HepG2 (cell line): ENCODE measurements around the gene LNPK. TPM values are rescaled to one million over a fixed set of nuclear protein-coding genes. Genes with fewer than 3 reads are reported as not detected.

Experiments
- ARID2 ChIP-seq: sonication (generic); formaldehyde crosslinking; IDR thresholded peaks from 2 replicates; pipeline ENCODE4 v1.8.1; 2022; ENCODE audit warnings: mild to moderate bottlenecking, missing genetic modification reagents, borderline replicate concordance
- CHD2 ChIP-seq: IDR thresholded peaks from 2 replicates; pipeline ENCODE4 v1.6.1; 2011; ENCODE audit warnings: low read depth, low read length, improper control_type of control experiment
- FOXA3 ChIP-seq: IDR thresholded peaks from 2 replicates; pipeline ENCODE4 v1.6.1; 2016; ENCODE audit warnings: missing genetic modification reagents, missing compliant biosample characterization
- GATAD2A ChIP-seq: IDR thresholded peaks from 2 replicates; pipeline ENCODE4 v1.6.1; 2016
- KDM2A ChIP-seq: sonication (generic); formaldehyde crosslinking; IDR thresholded peaks from 2 replicates; pipeline ENCODE4 v1.4.0; 2020; ENCODE audit warnings: low read depth, missing genetic modification reagents, borderline replicate concordance
- KDM6A ChIP-seq: IDR thresholded peaks from 2 replicates; pipeline ENCODE4 v1.6.1; 2016; ENCODE audit warnings: low read depth
- KLF13 ChIP-seq: sonication (generic); formaldehyde crosslinking; IDR thresholded peaks from 2 replicates; pipeline ENCODE4 v1.4.0; 2020; ENCODE audit warnings: mild to moderate bottlenecking, missing genetic modification reagents
- MIER3 ChIP-seq: IDR thresholded peaks from 2 replicates; pipeline ENCODE4 v1.6.1; 2016; ENCODE audit warnings: missing compliant biosample characterization, borderline replicate concordance
- POLR2AphosphoS5 ChIP-seq: IDR thresholded peaks from 2 replicates; pipeline ENCODE4 v1.6.1; 2012; ENCODE audit warnings: low read depth, low read length
- TBX2 ChIP-seq: sonication (generic); formaldehyde crosslinking; IDR thresholded peaks from 2 replicates; pipeline ENCODE4 v1.5.0; 2020; ENCODE audit warnings: missing genetic modification reagents, mild to moderate bottlenecking, borderline replicate concordance
- YEATS4 ChIP-seq: sonication (generic); formaldehyde crosslinking; IDR thresholded peaks from 2 replicates; pipeline ENCODE4 v1.4.0; 2020; ENCODE audit warnings: missing genetic modification reagents, borderline replicate concordance
- ZFP41 ChIP-seq: sonication (generic); formaldehyde crosslinking; IDR thresholded peaks from 2 replicates; pipeline ENCODE4 v1.4.0; 2020; ENCODE audit warnings: mild to moderate bottlenecking, missing genetic modification reagents, borderline replicate concordance
- ZNF557 ChIP-seq: sonication (generic); formaldehyde crosslinking; IDR thresholded peaks from 2 replicates; pipeline ENCODE4 v1.4.0; 2020; ENCODE audit warnings: missing genetic modification reagents
- ZNF619 ChIP-seq: sonication (generic); formaldehyde crosslinking; IDR thresholded peaks from 2 replicates; pipeline ENCODE4 v1.4.0; 2020; ENCODE audit warnings: mild to moderate bottlenecking, missing genetic modification reagents
- ZNF724P ChIP-seq: sonication (generic); formaldehyde crosslinking; IDR thresholded peaks from 2 replicates; pipeline ENCODE4 v1.8.0; 2022; ENCODE audit warnings: missing genetic modification reagents, borderline replicate concordance
- polyA plus RNA-seq, 8 experiments: library from polyadenylated mRNA; depleted of rRNA in 3 of 8; stranded (reverse) in 7 of 8; unstranded in 1 of 8; fragments of >200 nt; fragmentation: Illumina TruSeq in 4 of 8; extraction: Trizol in 4 of 8; gene quantifications; 2 replicates each; pipeline versions ENCODE4 v1.2.1 to v1.2.3, GENCODE V29; 2011 to 2016; ENCODE audit warnings: low read depth in 4 of 8, missing spikeins in 1 of 8, mixed read lengths in 1 of 8; ENCODE audit not compliant: insufficient read depth in 1 of 8
- total RNA-seq, 5 experiments: library from RNA; depleted of rRNA; stranded (reverse); fragments of >200 nt; fragmentation: Illumina TruSeq; extraction: Trizol; gene quantifications; 2 replicates each; pipeline ENCODE4 v1.2.3, GENCODE V29; 2016; ENCODE audit warnings: low read depth in 1 of 5
- TF ChIP-seq, protein P1 (sequence below): sonication (generic); formaldehyde crosslinking; IDR thresholded peaks from 2 replicates; pipeline ENCODE4; 2020; ENCODE audit warnings: missing genetic modification reagents, mild to moderate bottlenecking, borderline replicate concordance
- TF ChIP-seq, protein P2 (sequence below): sonication (generic); formaldehyde crosslinking; IDR thresholded peaks from 2 replicates; pipeline ENCODE4 v1.8.0; 2022; ENCODE audit warnings: mild to moderate bottlenecking, missing genetic modification reagents; ENCODE audit not compliant: insufficient replicate concordance
- TF ChIP-seq, protein P3 (sequence below): sonication (generic); formaldehyde crosslinking; IDR thresholded peaks from 2 replicates; pipeline ENCODE4 v1.4.0; 2020; ENCODE audit warnings: missing genetic modification reagents, mild to moderate bottlenecking, borderline replicate concordance
- TF ChIP-seq, protein P4 (sequence below): sonication (generic); formaldehyde crosslinking; conservative IDR thresholded peaks from 2 replicates; pipeline ENCODE4 v1.4.0; 2020; ENCODE audit warnings: mild to moderate bottlenecking, missing genetic modification reagents, moderate library complexity

Gene LNPK
- total and polyA plus RNA-seq, 2 of the 13 experiments (the other 11 are each of a cell fraction or from before 2014, with no cell fraction given), result 25.4 to 26.1 TPM

DNA sequence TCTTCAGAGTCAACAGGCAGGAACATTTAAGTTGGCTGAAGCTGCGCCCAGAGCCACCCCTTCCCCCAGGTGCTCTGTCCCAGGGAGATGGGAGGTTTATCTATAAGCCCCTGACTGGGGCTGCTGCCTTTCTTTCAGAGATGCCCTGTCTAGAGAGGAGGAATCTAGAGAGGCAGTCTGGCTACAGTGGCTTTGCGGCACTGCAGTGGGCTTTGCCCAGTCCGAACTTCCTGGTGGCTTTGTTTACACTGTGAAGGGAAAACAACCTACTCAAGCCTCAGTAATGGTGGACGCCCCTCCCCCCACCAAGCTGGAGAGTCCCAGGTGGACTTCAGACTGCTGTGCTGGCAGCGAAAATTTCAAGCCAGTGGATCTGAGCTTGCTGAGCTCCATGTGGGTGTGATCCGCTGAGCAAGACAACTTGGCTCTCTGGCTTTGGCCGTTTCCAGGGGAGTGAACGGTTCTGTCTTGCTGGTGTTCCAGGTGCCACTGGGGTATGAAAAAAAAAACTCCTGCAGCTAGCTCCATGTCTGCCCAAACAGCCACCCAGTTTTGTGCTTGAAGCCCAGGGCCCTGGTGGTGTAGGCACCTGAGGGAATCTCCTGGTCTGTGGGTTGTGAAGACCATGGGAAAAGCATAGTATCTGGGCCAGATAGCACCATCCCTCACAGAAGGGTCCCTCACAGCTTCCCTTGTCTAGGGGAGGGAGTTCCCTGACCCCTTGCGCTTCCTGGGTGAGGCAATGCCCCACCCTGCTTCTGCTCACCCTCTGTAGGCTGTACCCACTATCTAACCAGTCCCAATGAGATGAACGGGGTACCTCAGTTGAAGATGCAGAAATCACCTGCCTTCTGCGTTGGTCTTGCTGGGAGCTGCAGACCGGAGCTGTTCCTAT lies 88.0 kb downstream of the LNPK start (continued):
- 0 out of 2 replicates have a peak, but pooled peaks have one; percentile 77 for TF ChIP-seq KLF13 (CRISPR knock-in tag)
- TF ChIP-seq GATAD2A (CRISPR knock-in tag), result peak; percentile 81
- TF ChIP-seq ZNF724P (CRISPR knock-in tag), result peak; percentile 41; the same call in 1 of the 2 replicates
- TF ChIP-seq, protein P1, sequence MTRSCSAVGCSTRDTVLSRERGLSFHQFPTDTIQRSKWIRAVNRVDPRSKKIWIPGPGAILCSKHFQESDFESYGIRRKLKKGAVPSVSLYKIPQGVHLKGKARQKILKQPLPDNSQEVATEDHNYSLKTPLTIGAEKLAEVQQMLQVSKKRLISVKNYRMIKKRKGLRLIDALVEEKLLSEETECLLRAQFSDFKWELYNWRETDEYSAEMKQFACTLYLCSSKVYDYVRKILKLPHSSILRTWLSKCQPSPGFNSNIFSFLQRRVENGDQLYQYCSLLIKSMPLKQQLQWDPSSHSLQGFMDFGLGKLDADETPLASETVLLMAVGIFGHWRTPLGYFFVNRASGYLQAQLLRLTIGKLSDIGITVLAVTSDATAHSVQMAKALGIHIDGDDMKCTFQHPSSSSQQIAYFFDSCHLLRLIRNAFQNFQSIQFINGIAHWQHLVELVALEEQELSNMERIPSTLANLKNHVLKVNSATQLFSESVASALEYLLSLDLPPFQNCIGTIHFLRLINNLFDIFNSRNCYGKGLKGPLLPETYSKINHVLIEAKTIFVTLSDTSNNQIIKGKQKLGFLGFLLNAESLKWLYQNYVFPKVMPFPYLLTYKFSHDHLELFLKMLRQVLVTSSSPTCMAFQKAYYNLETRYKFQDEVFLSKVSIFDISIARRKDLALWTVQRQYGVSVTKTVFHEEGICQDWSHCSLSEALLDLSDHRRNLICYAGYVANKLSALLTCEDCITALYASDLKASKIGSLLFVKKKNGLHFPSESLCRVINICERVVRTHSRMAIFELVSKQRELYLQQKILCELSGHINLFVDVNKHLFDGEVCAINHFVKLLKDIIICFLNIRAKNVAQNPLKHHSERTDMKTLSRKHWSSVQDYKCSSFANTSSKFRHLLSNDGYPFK (CRISPR knock-in tag), result peak; percentile 92; the same call in 1 of the 2 replicates
- peak; percentile 83 for TF ChIP-seq YEATS4 (CRISPR knock-in tag)
- TF ChIP-seq CHD2, result peak; percentile 50; the same call in 1 of the 2 replicates
- peak; percentile 35; the same call in 1 of the 2 replicates for TF ChIP-seq POLR2AphosphoS5
- peak; percentile 95 for TF ChIP-seq FOXA3 (CRISPR knock-in tag)
- TF ChIP-seq TBX2 (CRISPR knock-in tag), result peak; percentile 67
- TF ChIP-seq KDM6A (CRISPR knock-in tag), result peak; percentile 93
- TF ChIP-seq, protein P2, sequence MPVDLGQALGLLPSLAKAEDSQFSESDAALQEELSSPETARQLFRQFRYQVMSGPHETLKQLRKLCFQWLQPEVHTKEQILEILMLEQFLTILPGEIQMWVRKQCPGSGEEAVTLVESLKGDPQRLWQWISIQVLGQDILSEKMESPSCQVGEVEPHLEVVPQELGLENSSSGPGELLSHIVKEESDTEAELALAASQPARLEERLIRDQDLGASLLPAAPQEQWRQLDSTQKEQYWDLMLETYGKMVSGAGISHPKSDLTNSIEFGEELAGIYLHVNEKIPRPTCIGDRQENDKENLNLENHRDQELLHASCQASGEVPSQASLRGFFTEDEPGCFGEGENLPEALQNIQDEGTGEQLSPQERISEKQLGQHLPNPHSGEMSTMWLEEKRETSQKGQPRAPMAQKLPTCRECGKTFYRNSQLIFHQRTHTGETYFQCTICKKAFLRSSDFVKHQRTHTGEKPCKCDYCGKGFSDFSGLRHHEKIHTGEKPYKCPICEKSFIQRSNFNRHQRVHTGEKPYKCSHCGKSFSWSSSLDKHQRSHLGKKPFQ (CRISPR knock-in tag), result peak; percentile 81
- TF ChIP-seq KDM2A (CRISPR knock-in tag), result peak; percentile 34; the same call in 1 of the 2 replicates
- TF ChIP-seq ZFP41 (CRISPR knock-in tag), result peak; percentile 93; the same call in 1 of the 2 replicates
- TF ChIP-seq ZNF619, result peak; percentile 85; the same call in 1 of the 2 replicates
- TF ChIP-seq, protein P3, sequence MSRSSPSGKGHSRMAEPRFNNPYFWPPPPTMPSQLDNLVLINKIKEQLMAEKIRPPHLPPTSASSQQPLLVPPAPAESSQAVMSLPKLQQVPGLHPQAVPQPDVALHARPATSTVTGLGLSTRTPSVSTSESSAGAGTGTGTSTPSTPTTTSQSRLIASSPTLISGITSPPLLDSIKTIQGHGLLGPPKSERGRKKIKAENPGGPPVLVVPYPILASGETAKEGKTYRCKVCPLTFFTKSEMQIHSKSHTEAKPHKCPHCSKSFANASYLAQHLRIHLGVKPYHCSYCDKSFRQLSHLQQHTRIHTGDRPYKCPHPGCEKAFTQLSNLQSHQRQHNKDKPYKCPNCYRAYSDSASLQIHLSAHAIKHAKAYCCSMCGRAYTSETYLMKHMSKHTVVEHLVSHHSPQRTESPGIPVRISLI, result peak; percentile 40; the same call in 1 of the 2 replicates
- TF ChIP-seq ZNF557, result 0 out of 2 replicates have a peak, but pooled peaks have one; percentile 63
- peak; percentile 54; the same call in 1 of the 2 replicates for TF ChIP-seq MIER3 (CRISPR knock-in tag)
- TF ChIP-seq ARID2, result 0 out of 2 replicates have a peak, but pooled peaks have one; percentile 55
- TF ChIP-seq, protein P4, sequence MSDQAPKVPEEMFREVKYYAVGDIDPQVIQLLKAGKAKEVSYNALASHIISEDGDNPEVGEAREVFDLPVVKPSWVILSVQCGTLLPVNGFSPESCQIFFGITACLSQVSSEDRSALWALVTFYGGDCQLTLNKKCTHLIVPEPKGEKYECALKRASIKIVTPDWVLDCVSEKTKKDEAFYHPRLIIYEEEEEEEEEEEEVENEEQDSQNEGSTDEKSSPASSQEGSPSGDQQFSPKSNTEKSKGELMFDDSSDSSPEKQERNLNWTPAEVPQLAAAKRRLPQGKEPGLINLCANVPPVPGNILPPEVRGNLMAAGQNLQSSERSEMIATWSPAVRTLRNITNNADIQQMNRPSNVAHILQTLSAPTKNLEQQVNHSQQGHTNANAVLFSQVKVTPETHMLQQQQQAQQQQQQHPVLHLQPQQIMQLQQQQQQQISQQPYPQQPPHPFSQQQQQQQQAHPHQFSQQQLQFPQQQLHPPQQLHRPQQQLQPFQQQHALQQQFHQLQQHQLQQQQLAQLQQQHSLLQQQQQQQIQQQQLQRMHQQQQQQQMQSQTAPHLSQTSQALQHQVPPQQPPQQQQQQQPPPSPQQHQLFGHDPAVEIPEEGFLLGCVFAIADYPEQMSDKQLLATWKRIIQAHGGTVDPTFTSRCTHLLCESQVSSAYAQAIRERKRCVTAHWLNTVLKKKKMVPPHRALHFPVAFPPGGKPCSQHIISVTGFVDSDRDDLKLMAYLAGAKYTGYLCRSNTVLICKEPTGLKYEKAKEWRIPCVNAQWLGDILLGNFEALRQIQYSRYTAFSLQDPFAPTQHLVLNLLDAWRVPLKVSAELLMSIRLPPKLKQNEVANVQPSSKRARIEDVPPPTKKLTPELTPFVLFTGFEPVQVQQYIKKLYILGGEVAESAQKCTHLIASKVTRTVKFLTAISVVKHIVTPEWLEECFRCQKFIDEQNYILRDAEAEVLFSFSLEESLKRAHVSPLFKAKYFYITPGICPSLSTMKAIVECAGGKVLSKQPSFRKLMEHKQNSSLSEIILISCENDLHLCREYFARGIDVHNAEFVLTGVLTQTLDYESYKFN (CRISPR knock-in tag), result peak; percentile 98
